H1 (cell line): ENCODE data around the gene UGT1A8. TPM values are rescaled to one million over a fixed set of nuclear protein-coding genes. Genes with fewer than 3 reads are reported as not detected.

Source experiments
- BCL11A ChIP-seq, 2 experiments: IDR thresholded peaks; one replicate each; pipeline ENCODE4 v1.6.1; 2011; ENCODE audit warnings: low read depth in 2 of 2, low read length in 2 of 2, mild to moderate bottlenecking in 2 of 2
- polyA plus RNA-seq, 7 experiments: library from polyadenylated mRNA; depleted of rRNA in 3 of 7; stranded (reverse) in 5 of 7; unstranded in 2 of 7; fragments of >200 nt in 5 of 7; fragments of 200-250 nt in 2 of 7; gene quantifications; 1 replicate in 5 of 7; 2 replicates in 1 of 7; 4 replicates in 1 of 7; pipeline versions ENCODE4 v1.2.1 to v1.2.3, GENCODE V29; 2011 to 2013; ENCODE audit warnings: missing spikeins in 2 of 7, mixed read lengths in 2 of 7
- total RNA-seq: library from RNA; stranded (reverse); fragmentation: NEBNext Ultra II Directional; extraction: Animal tissue kit (Norgen Biotek cat#: 25700); gene quantifications from 2 replicates; pipeline ENCODE4 v1.2.1, GENCODE V29; 2021

Gene UGT1A8
- total and polyA plus RNA-seq, 2 of the 8 experiments (the other 6 are each of a cell fraction or from before 2014, with no cell fraction given): not detected

- no peak for TF ChIP-seq BCL11A (IDR thresholded peaks at IDR 0.05; ENCODE audit: low read depth in 2 of 2, low read length in 2 of 2)
Observed at GRCh38 chr2:233807215-233807865, 189.9 kb downstream of the UGT1A8 start (continued).
